OCI-LY3 (cell line): ENCODE data around the gene ABCC9.

Experiments used
- EZH2phosphoT487 ChIP-seq: fragments of 200-600 bp; shearing (Covaris generic); IDR thresholded peaks from 2 replicates; pipeline ENCODE4 v1.6.1; 2018; ENCODE audit warnings: antibody characterized with exemption, mixed run types, low read depth
- TF ChIP-seq, protein P1 (sequence below): fragments of 200-600, 300-600 bp; sonication (generic); IDR thresholded peaks from 2 replicates; pipeline ENCODE4 v1.5.1; 2014; ENCODE audit warnings: antibody characterized with exemption, low read length, low read depth

DNA sequence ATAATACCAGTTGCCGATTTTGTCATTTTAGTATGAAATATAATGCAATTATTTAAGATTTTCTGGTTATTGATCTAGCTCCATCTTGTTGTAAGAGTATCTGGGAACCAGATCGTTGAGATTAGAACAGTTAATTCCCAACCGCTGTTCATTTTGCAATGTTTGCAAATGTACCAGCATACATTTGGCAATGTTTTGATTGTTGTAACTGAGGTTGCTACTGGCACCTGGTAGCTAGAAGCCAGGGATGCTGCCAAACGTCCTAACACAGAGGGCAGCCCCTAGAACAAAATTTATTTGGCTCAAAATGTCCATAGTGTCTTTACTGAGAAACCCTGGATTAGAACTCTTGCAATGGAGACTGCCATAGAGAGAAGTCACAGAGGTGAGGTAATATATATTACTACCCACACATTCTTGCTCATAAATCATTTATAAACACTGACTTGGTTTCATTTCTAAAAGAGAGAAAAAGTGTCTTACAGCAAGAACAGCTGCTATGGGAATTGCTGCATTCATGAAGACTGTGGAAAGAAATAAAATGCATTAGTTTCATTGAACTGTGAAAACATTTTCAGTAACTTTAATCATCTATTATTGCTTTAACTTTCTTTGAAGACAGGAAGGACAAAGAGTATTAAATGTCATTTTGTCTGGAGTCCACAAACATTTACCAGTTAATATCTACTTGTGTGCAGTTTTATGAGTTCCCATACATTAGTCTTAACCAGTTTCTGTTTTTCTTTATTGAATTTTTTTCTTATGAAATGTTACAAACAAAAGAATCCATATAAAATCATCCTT lies 46.2 kb downstream of the ABCC9 start:
- TF ChIP-seq, protein P1, sequence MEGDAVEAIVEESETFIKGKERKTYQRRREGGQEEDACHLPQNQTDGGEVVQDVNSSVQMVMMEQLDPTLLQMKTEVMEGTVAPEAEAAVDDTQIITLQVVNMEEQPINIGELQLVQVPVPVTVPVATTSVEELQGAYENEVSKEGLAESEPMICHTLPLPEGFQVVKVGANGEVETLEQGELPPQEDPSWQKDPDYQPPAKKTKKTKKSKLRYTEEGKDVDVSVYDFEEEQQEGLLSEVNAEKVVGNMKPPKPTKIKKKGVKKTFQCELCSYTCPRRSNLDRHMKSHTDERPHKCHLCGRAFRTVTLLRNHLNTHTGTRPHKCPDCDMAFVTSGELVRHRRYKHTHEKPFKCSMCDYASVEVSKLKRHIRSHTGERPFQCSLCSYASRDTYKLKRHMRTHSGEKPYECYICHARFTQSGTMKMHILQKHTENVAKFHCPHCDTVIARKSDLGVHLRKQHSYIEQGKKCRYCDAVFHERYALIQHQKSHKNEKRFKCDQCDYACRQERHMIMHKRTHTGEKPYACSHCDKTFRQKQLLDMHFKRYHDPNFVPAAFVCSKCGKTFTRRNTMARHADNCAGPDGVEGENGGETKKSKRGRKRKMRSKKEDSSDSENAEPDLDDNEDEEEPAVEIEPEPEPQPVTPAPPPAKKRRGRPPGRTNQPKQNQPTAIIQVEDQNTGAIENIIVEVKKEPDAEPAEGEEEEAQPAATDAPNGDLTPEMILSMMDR, result no peak
- no peak for TF ChIP-seq EZH2phosphoT487
